Pancreas (tissue), 10 donors: ENCODE data around the gene GPR18. TPM values are rescaled to one million over a fixed set of nuclear protein-coding genes. Genes with fewer than 3 reads are reported as not detected.
A peak's percentile ranks its signal among the peaks of the same experiment; 100 is the strongest.

ENCODE experiments used
- ATAC-seq, 4 donors: fragments of 200-7000 bp; cut with Tn5 transposase; one replicate each; pipeline versions ENCODE4 v1.8.0 to v1.9.1; 2020; ENCODE audit warnings: mild to moderate bottlenecking in 4 of 4, moderate library complexity in 4 of 4
- DNase-seq, 6 donors: peaks; one replicate each; pipeline ENCODE4 v3.0.0-alpha.2; 2020
- FAIRE-seq: peaks from 2 replicates; lab custom pipeline; 2012; peaks lifted over from hg19 to GRCh38; lab: Jason Lieb, UNC
- H3K27ac ChIP-seq, 4 donors: fragments of 200-600 bp; sonication (generic); 1 replicate in 3 of 4; 2 replicates in 1 of 4; pipeline versions ENCODE4 v1.5.0 to v1.8.0; 2020
- H3K27me3 ChIP-seq, 4 donors: fragments of 200-600 bp; one replicate each; pipeline ENCODE4 v1.8.0; 2021
- H3K36me3 ChIP-seq, 3 donors: fragments of 200-600 bp; sonication (generic) in 1 of 3; one replicate each; pipeline versions ENCODE4 v1.5.0 to v1.8.0; 2020 to 2021
- H3K4me1 ChIP-seq, 3 donors: fragments of 200-600 bp; one replicate each; pipeline ENCODE4 v1.8.0; 2021
- H3K4me3 ChIP-seq, 4 donors: fragments of 200-600 bp; sonication (generic) in 2 of 4; one replicate each; pipeline versions ENCODE4 v1.5.0 to v1.8.0; 2020 to 2021
- H3K9me3 ChIP-seq, 4 donors: fragments of 200-600 bp; one replicate each; pipeline ENCODE4 v1.8.0; 2021
- WGBS, 2 donors: extraction: QIAGEN DNeasy Blood & Tissue Kit; methylation state at CpG; one replicate each; pipeline ENCODE4 v1.1.7; 2013; 5-methylcytosine and 5-hydroxymethylcytosine counted together
- intact Hi-C, 3 donors: fragments of 100-400 bp; cut with DNase I; formaldehyde crosslinking; loops; one replicate each; pipeline versions ENCODE4 v1.11.1 to v1.14.2; 2022
- polyA plus RNA-seq, 2 donors: library from polyadenylated mRNA; stranded (reverse); fragments of 200-250 nt; gene quantifications; one replicate each; pipeline ENCODE4 v1.2.3, GENCODE V29; 2013
- total RNA-seq, 6 donors: library from RNA; stranded (reverse); fragmentation: NEBNext Ultra II Directional in 4 of 6; extraction: Animal tissue kit (Norgen Biotek cat#: 25700) in 4 of 6; gene quantifications; one replicate each; pipeline versions ENCODE4 v1.2.1 to v1.2.4, GENCODE V29; 2021 to 2023
- TF ChIP-seq, protein P1 (sequence below), 4 donors: fragments of 200-600 bp; sonication (generic) in 3 of 4; IDR thresholded peaks; one replicate each; pipeline versions ENCODE4 v1.5.0 to v1.8.0; 2021; ENCODE audit warnings: antibody characterized with exemption in 4 of 4
- donor health status: healthy with polysubstance abuse.
- donor health status: DM: no; HTN: no; CAD: no; lungs with moderate emphysema.
- donor health status: DM: no; HTN: no; CAD: no.
- donor health status: control.
- donor health status: control.
- donor health status: Bipolar disorder and iron deficiency.
- donor health status: DM: yes; HTN: yes; CAD: no.
- donor health status: DM: no; HTN: no; CAD: no.
- donor health status: DM: no; HTN: no; CAD: no.
- donor health status: DM: yes; HTN: yes; CAD: no.

Gene GPR18
- total and polyA plus RNA-seq, 8 donors: 0.14 to 0.22 TPM; not detected in 6

DNA sequence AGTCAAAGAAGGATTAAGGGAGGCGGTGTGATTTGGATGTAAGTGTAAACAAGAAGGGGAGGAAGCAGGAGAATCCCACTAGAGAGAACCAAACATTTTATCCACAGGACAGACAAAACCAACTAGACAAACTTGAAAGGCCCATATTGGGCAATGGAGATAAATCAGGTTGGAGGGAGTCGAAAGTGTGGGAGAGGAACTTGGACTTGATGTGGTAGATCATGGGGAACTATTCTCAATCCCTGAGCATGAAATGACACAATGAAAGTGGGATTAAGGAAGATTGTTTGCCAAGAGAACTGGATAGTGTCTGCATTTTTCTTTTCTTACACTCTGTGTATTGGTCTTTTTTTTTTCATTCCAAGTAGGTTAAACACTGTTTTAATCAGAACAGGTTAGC, 31.1 kb upstream of the GPR18 start:
- no peaks in the 10 kb centered on the region for H3K9me3 ChIP-seq
- H3K4me1 ChIP-seq: peaks cover 0 to 9% (median 8%) of the 10 kb centered on the region in 3 donors
- ATAC-seq: peak in 2 of 4 donors; percentile 18
- H3K27ac ChIP-seq: no peak overlapping the region
- TF ChIP-seq, protein P1, sequence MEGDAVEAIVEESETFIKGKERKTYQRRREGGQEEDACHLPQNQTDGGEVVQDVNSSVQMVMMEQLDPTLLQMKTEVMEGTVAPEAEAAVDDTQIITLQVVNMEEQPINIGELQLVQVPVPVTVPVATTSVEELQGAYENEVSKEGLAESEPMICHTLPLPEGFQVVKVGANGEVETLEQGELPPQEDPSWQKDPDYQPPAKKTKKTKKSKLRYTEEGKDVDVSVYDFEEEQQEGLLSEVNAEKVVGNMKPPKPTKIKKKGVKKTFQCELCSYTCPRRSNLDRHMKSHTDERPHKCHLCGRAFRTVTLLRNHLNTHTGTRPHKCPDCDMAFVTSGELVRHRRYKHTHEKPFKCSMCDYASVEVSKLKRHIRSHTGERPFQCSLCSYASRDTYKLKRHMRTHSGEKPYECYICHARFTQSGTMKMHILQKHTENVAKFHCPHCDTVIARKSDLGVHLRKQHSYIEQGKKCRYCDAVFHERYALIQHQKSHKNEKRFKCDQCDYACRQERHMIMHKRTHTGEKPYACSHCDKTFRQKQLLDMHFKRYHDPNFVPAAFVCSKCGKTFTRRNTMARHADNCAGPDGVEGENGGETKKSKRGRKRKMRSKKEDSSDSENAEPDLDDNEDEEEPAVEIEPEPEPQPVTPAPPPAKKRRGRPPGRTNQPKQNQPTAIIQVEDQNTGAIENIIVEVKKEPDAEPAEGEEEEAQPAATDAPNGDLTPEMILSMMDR (IDR thresholded peaks at IDR 0.05): no peak
- 86 to 94% methylated on average over 2 of the region's 2 CpGs for WGBS, 2 donors
- DNase-seq: no peak
- no peaks in the 10 kb centered on the region for H3K36me3 ChIP-seq
- no peaks in the 10 kb centered on the region for H3K27me3 ChIP-seq
- no peak for FAIRE-seq
- intact Hi-C loops: no loop called here
- no peak overlapping the region for H3K4me3 ChIP-seq

DNA sequence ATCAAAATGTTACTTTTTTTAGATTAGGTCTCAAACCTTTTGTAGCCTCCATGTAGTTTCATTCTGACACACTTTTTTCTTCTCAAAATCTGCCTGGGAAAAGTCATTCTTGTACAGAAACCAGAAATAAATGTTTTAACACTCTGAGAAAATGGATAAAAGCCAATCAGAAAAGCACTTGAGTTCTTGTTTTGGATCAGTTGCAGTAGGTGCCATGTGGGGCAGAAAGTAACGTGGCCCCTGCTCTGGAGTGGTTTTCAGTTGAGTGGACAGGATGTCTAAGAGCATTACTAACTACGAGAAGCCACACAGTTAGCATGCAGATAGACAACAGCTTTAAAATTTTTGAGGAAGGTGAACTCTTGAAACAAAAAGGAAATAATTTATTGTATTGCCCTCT, 29.9 kb upstream of the GPR18 start:
- H3K27me3 ChIP-seq: no peaks in the 10 kb centered on the region
- FAIRE-seq (no peak), DNase-seq (no peak), ATAC-seq (peak in 1 of 4 donors; percentile 16)
- intact Hi-C loops: no loop called here
- peaks cover 0 to 9% (median 8%) of the 10 kb centered on the region in 3 donors for H3K4me1 ChIP-seq
- no peaks in the 10 kb centered on the region for H3K9me3 ChIP-seq
- no peaks in the 10 kb centered on the region for H3K36me3 ChIP-seq
- TF ChIP-seq, protein P1 (IDR thresholded peaks at IDR 0.05): no peak
- 81 to 89% methylated on average over 2 of the region's 2 CpGs for WGBS, 2 donors
- H3K4me3 ChIP-seq: no peak overlapping the region
- no peak overlapping the region for H3K27ac ChIP-seq

DNA sequence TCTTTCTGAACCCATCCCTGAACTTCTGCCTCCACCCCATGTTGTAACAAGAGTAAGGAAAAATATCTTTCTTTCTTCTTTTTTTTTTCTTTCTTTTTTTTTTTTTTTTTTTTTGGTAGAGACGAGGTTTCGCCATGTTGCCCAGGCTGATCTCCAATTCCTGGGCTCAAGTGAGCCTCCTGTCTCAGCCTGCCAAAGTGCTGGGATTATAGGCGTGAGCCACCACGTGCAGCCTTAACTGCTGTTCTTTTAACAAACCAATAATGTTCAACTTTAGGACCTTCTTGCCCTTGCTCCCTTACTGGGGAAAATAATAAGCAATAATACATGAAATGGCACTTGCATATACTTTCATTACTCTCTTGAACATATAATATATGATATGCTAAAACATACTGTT, 29.4 kb upstream of the GPR18 start:
- ATAC-seq (no peak), DNase-seq (no peak), FAIRE-seq (no peak)
- peaks cover 0 to 9% (median 9%) of the 10 kb centered on the region in 3 donors for H3K4me1 ChIP-seq
- H3K27me3 ChIP-seq: no peaks in the 10 kb centered on the region
- 91 to 95% methylated on average over 4 of the region's 4 CpGs for WGBS, 2 donors
- H3K36me3 ChIP-seq: no peaks in the 10 kb centered on the region
- H3K9me3 ChIP-seq: no peaks in the 10 kb centered on the region
- intact Hi-C loops: no loop called here
- no peak overlapping the region for H3K27ac ChIP-seq
- TF ChIP-seq, protein P1 (IDR thresholded peaks at IDR 0.05): no peak
- no peak overlapping the region for H3K4me3 ChIP-seq

DNA sequence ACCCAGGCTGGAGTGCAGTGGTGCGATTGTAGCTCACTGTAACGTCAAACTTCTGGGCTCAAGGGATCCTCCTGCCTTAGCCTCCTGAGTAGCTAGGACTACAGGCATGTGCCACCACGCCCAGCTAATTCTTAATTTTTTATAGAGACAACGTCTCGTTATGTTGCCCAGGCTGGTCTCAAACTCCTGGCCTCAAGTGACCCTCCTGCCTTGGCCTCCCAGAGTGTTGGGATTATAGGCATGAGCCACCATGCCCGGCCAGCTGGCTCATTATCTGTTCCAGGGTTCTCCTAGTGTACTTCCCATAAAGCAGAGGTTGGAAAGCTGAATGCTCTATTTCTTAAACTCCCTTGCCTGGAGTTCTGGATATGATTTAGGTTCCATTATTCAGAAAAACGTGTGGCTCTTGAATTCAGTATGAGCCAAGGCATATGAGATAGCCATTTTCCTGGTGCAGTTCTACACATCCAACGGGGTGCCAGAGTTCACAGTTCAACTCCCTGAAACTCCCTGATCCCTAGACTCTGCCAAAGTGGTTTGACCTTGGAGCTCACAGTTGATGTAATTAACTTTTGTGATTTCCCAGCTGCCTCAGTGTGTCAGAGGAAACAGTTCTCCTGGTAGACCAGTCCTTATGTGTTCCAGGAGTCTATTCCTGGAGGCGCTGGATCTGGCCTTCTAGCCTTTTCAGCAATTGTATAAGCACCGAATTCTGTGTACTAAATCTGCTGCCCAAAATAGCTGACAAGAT, 27.4 kb upstream of the GPR18 start:
- FAIRE-seq (no peak), DNase-seq (peak in 3 of 6 donors; percentile 31 to 33 (median 33)), ATAC-seq (peak; percentile 58 to 85 (median 72))
- TF ChIP-seq, protein P1 (IDR thresholded peaks at IDR 0.05): no peak
- Histone ChIP-seq H3K9me3 (no peaks in the 10 kb centered on the region), H3K27ac (no peak overlapping the region), H3K4me1 (peaks cover 0 to 11% (median 9%) of the 10 kb centered on the region in 3 donors), H3K4me3 (no peak overlapping the region), H3K27me3 (no peaks in the 10 kb centered on the region), H3K36me3 (no peaks in the 10 kb centered on the region)
- intact Hi-C loops: no loop called here
- 64 to 68% methylated on average over 10 of the region's 10 CpGs for WGBS, 2 donors
